CD4-positive, alpha-beta T cell (primary cell): ENCODE results near the gene TEX13D. TPM values are rescaled to one million over a fixed set of nuclear protein-coding genes. Genes with fewer than 3 reads are reported as not detected.

Experiments
- ATAC-seq: fragments of 200-7000 bp; cut with Tn5 transposase; one replicate; pipeline ENCODE4 v1.10.0; 2022; ENCODE audit warnings: mild to moderate bottlenecking; ENCODE audit not compliant: poor library complexity
- CTCF ChIA-PET: fragments of 350-600 bp; sonication (Branson Sonifier 250); formaldehyde crosslinking; loops from one replicate; lab custom pipeline; 2021; ENCODE audit warnings: antibody characterized with exemption, inconsistent platforms; lab: Charles Lee
- POLR2A ChIA-PET: fragments of 350-600 bp; sonication (Branson Sonifier 250); formaldehyde crosslinking; loops from one replicate; lab custom pipeline; 2021; ENCODE audit warnings: antibody characterized with exemption, inconsistent platforms; lab: Charles Lee
- DNase-seq, 14 experiments: peaks; one replicate each; pipeline ENCODE4 v3.0.0-alpha.2; 2013 to 2020; ENCODE audit warnings: mixed read lengths in 2 of 14
- H3K27ac ChIP-seq, 2 donors: one replicate each; pipeline versions ENCODE4 v1.5.1 to v1.7.0; 2013; ENCODE audit warnings: low read length in 2 of 2, low read depth in 1 of 2, mild to moderate bottlenecking in 1 of 2
- H3K27me3 ChIP-seq, 2 experiments: 1 replicate in 1 of 2; 2 replicates in 1 of 2; pipeline versions ENCODE4 v1.6.1 to v1.7.0; 2013; ENCODE audit warnings: low read length in 2 of 2, control low read depth in 1 of 2, mild to moderate bottlenecking in 1 of 2, moderate library complexity in 1 of 2; ENCODE audit not compliant: insufficient read depth in 2 of 2, control insufficient read depth in 1 of 2
- H3K36me3 ChIP-seq: one replicate; pipeline ENCODE4 v1.6.1; 2013; ENCODE audit warnings: low read length, control low read depth; ENCODE audit not compliant: insufficient read depth
- H3K4me1 ChIP-seq: one replicate; pipeline ENCODE4 v1.6.1; 2013; ENCODE audit warnings: low read length, control low read depth; ENCODE audit not compliant: insufficient read depth
- H3K4me3 ChIP-seq: one replicate; pipeline ENCODE4 v1.5.1; 2013; ENCODE audit warnings: mild to moderate bottlenecking, low read length, moderate library complexity
- H3K9me3 ChIP-seq, 2 experiments: 1 replicate in 1 of 2; 2 replicates in 1 of 2; pipeline versions ENCODE4 v1.6.1 to v1.7.0; 2013; ENCODE audit warnings: low read length in 2 of 2, mild to moderate bottlenecking in 2 of 2, control low read depth in 1 of 2, moderate library complexity in 1 of 2; ENCODE audit not compliant: control insufficient read depth in 1 of 2, insufficient read depth in 1 of 2
- H3K27ac Mint-ChIP-seq: one replicate; pipeline ENCODE4 v1.8.0; 2020; ENCODE audit warnings: mixed read lengths
- H3K27me3 Mint-ChIP-seq: one replicate; pipeline ENCODE4 v1.8.0; 2021; ENCODE audit warnings: mixed read lengths
- H3K36me3 Mint-ChIP-seq: one replicate; pipeline ENCODE4 v1.8.0; 2021; ENCODE audit warnings: low read depth, mixed read lengths
- H3K4me1 Mint-ChIP-seq: one replicate; pipeline ENCODE4 v1.8.0; 2021; ENCODE audit warnings: low read depth, mixed read lengths
- H3K4me3 Mint-ChIP-seq: one replicate; pipeline ENCODE4 v1.8.0; 2020; ENCODE audit warnings: mild to moderate bottlenecking, mixed read lengths
- H3K9me3 Mint-ChIP-seq: one replicate; pipeline ENCODE4 v1.8.0; 2020; ENCODE audit warnings: mixed read lengths
- CTCF ChIP-seq: fragments of 200-600 bp; IDR thresholded peaks from one replicate; pipeline ENCODE4 v1.8.0; 2022; ENCODE audit warnings: antibody characterized with exemption, mild to moderate bottlenecking
- intact Hi-C, 2 experiments: fragments of 100-400 bp; cut with DNase I in 1 of 2; cut with micrococcal nuclease in 1 of 2; formaldehyde crosslinking; loops; one replicate each; pipeline versions ENCODE4 v1.15.1 to v1.9.0; 2023 to 2025; cut with DNase I, micrococcal nuclease
- total RNA-seq, 174 experiments: library from RNA in 2 of 174; stranded (reverse) in 2 of 174; gene quantifications; one replicate each; pipeline ENCODE4 v1.2.3 and lab custom pipeline; 2021 to 2026

The TEX13D gene
- total RNA-seq, 2 experiments from 2014 or later: not detected

- ChIA-PET CTCF (no interaction called here), POLR2A (no interaction called here)
- no peaks in the 10 kb centered on the region for H3K27me3 Mint-ChIP-seq
- no peak for DNase-seq
- peak overlapping the region; percentile 51 for H3K4me3 Mint-ChIP-seq
- intact Hi-C loops: loop anchor here in 1 of 2 experiments (5.0 kb wide), 1 partner anchor 171 kb away; no protein-coding TSS in a partner anchor
- peak overlapping the region; percentile 58 for H3K27ac Mint-ChIP-seq
- Histone ChIP-seq H3K9me3 (no peaks in the 10 kb centered on the region), H3K4me1 (no peaks in the 10 kb centered on the region), H3K27ac (no peak overlapping the region), H3K36me3 (peaks cover 18% of the 10 kb centered on the region), H3K4me3 (no peak overlapping the region), H3K27me3 (no peaks in the 10 kb centered on the region)
- no peaks in the 10 kb centered on the region for H3K9me3 Mint-ChIP-seq
- H3K4me1 Mint-ChIP-seq: peaks cover 51% of the 10 kb centered on the region
- no peak for TF ChIP-seq CTCF
- ATAC-seq: no peak
- H3K36me3 Mint-ChIP-seq: peaks cover 67% of the 10 kb centered on the region
Measured at GRCh38 chrX:124383354-124383753, 50.9 kb downstream of the TEX13D start.

- Histone ChIP-seq H3K36me3 (peaks cover 13% of the 10 kb centered on the region), H3K27ac (no peak overlapping the region), H3K4me1 (no peaks in the 10 kb centered on the region), H3K4me3 (no peak overlapping the region), H3K27me3 (no peaks in the 10 kb centered on the region), H3K9me3 (no peaks in the 10 kb centered on the region)
- intact Hi-C loops: loop anchor here in 1 of 2 experiments (5.0 kb wide), 1 partner anchor 746 kb away; no protein-coding TSS in a partner anchor
- peak overlapping the region; percentile 36 for H3K27ac Mint-ChIP-seq
- H3K9me3 Mint-ChIP-seq: no peaks in the 10 kb centered on the region
- H3K4me3 Mint-ChIP-seq: no peak overlapping the region
- POLR2A ChIA-PET: no interaction called here
- ATAC-seq (no peak), DNase-seq (no peak)
- H3K36me3 Mint-ChIP-seq: peaks cover 60% of the 10 kb centered on the region
- H3K4me1 Mint-ChIP-seq: peaks cover 31% of the 10 kb centered on the region
- no peaks in the 10 kb centered on the region for H3K27me3 Mint-ChIP-seq
- no peak for TF ChIP-seq CTCF
- CTCF ChIA-PET: no interaction called here
Measured at GRCh38 chrX:124386401-124386800, 53.9 kb downstream of the TEX13D start.

Other genes starting within 250 kb of the TEX13D start
- 10 to 100 TPM; 39.6 to 41.5 TPM for gene SH2D1A, start 13.9 kb downstream of the TEX13D start, total RNA-seq